Measurements from ENCODE around the gene RBM15B. TPM values are rescaled to one million over a fixed set of nuclear protein-coding genes. Genes with fewer than 3 reads are reported as not detected.

RBM15B gene
- polyA plus RNA-seq, 1 experiment, result 11.9 TPM

DNA sequence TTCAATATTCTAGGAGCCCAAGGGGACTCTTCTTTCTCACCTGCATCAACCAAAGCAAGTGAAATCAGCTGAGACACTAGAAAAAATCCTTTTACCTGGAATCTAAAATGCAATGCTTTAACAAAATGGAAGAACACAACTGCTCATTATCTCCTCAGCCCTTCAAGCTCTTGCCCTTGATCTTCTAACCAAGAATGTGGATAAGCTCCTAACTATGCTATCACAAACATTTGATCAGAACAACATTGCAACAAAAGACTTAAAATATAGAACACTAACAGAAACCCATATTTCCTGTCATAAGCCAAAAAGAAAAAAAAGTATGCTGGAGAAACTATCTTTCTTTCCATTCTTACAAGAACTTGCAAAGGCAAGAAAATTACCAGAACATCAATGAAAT is 12.6 kb downstream of the RBM15B start:
- Histone ChIP-seq H3K4me3 (ENCODE audit: low read depth, low read length) (no peak overlapping the region), H3K36me3 (ENCODE audit: control insufficient read depth, insufficient read depth, low read length) (peaks cover 6% of the 10 kb centered on the region), H3K27me3 (ENCODE audit: control insufficient read depth, insufficient read depth, low read length) (no peaks in the 10 kb centered on the region)
- CTCF ChIA-PET, result interaction anchor here (0.7 to 1.7 kb wide), 2 partner anchors 25 to 788 kb away, joined by 3 read pairs; no protein-coding TSS in a partner anchor
- POLR2A ChIA-PET, result no interaction called here
- TF ChIP-seq, protein P1, sequence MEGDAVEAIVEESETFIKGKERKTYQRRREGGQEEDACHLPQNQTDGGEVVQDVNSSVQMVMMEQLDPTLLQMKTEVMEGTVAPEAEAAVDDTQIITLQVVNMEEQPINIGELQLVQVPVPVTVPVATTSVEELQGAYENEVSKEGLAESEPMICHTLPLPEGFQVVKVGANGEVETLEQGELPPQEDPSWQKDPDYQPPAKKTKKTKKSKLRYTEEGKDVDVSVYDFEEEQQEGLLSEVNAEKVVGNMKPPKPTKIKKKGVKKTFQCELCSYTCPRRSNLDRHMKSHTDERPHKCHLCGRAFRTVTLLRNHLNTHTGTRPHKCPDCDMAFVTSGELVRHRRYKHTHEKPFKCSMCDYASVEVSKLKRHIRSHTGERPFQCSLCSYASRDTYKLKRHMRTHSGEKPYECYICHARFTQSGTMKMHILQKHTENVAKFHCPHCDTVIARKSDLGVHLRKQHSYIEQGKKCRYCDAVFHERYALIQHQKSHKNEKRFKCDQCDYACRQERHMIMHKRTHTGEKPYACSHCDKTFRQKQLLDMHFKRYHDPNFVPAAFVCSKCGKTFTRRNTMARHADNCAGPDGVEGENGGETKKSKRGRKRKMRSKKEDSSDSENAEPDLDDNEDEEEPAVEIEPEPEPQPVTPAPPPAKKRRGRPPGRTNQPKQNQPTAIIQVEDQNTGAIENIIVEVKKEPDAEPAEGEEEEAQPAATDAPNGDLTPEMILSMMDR (IDR thresholded peaks at IDR 0.05; ENCODE audit: insufficient read depth, low read depth, low read length), result no peak
- DNase-seq (ENCODE audit: low read depth), result no peak

- TF ChIP-seq, protein P1 (IDR thresholded peaks at IDR 0.05; ENCODE audit: insufficient read depth, low read depth, low read length), result no peak
- no peak overlapping the region for H3K4me3 ChIP-seq (ENCODE audit: low read depth, low read length)
- H3K27me3 ChIP-seq (ENCODE audit: control insufficient read depth, insufficient read depth, low read length), result no peaks in the 10 kb centered on the region
- DNase-seq (ENCODE audit: low read depth), result no peak
- POLR2A ChIA-PET, result no interaction called here
- peaks cover 2% of the 10 kb centered on the region; the same call in 1 of the 2 replicates for H3K36me3 ChIP-seq (ENCODE audit: control insufficient read depth, insufficient read depth, low read length)
- CTCF ChIA-PET, result interaction anchor here (1.1 kb wide), 1 partner anchor 19 kb away, joined by 3 read pairs; no protein-coding TSS in a partner anchor
These were observed 16.9 kb downstream of the RBM15B start for GRCh38 chr3:51408021-51408420.

- CTCF ChIA-PET, result interaction anchor here (0.5 to 0.8 kb wide), 2 partner anchors 10 to 1102 kb away, joined by 3 read pairs; no protein-coding TSS in a partner anchor
- Histone ChIP-seq H3K36me3 (ENCODE audit: control insufficient read depth, insufficient read depth, low read length) (peaks cover 4% of the 10 kb centered on the region), H3K4me3 (ENCODE audit: low read depth, low read length) (no peak overlapping the region), H3K27me3 (ENCODE audit: control insufficient read depth, insufficient read depth, low read length) (no peaks in the 10 kb centered on the region)
- POLR2A ChIA-PET, result no interaction called here
- DNase-seq (ENCODE audit: low read depth), result no peak
- TF ChIP-seq, protein P1 (IDR thresholded peaks at IDR 0.05; ENCODE audit: insufficient read depth, low read depth, low read length), result no peak
These were observed 17.7 kb downstream of the RBM15B start for GRCh38 chr3:51408813-51409212.

DNA sequence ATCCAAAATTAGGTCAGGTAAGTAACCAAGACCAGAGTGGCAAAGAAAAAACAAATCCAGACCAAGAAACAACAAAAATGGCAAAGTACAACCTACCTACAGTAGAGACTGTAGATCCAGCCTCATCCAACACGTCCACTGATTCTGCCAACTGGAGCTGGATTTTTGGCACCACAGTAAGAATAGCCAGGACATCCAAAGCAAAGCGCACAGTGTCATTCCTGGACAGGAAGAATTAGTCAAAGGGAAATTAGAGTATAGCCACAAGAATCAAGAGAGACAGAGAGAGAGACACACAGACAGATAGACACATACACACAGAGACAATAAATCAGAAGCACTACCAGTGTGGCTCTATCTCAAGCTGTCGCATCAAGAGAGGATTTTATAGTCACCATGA is 31.1 kb downstream of the RBM15B start:
- POLR2A ChIA-PET, result no interaction called here
- TF ChIP-seq, protein P1 (IDR thresholded peaks at IDR 0.05; ENCODE audit: insufficient read depth, low read depth, low read length), result no peak

GRCh38 chr3:51426921-51427320 is 35.8 kb downstream of the RBM15B start:
- DNase-seq (ENCODE audit: low read depth), result no peak
- no peak overlapping the region for H3K4me3 ChIP-seq (ENCODE audit: low read depth, low read length)
- ChIA-PET CTCF (interaction anchor here (0.6 kb wide), 1 partner anchor 19 kb away, joined by 3 read pairs; no protein-coding TSS in a partner anchor), POLR2A (no interaction called here)
- TF ChIP-seq, protein P1 (IDR thresholded peaks at IDR 0.05; ENCODE audit: insufficient read depth, low read depth, low read length), result no peak
- no peaks in the 10 kb centered on the region for H3K27me3 ChIP-seq (ENCODE audit: control insufficient read depth, insufficient read depth, low read length)
- peaks cover 4% of the 10 kb centered on the region; the same call in 1 of the 2 replicates for H3K36me3 ChIP-seq (ENCODE audit: control insufficient read depth, insufficient read depth, low read length)

More for the DNA sequence above, 31.1 kb downstream of the RBM15B start:
- no peak overlapping the region for H3K4me3 ChIP-seq (ENCODE audit: low read depth, low read length)
- no peaks in the 10 kb centered on the region for H3K27me3 ChIP-seq (ENCODE audit: control insufficient read depth, insufficient read depth, low read length)
- no peak for DNase-seq (ENCODE audit: low read depth)
- H3K36me3 ChIP-seq (ENCODE audit: control insufficient read depth, insufficient read depth, low read length), result peaks cover 5% of the 10 kb centered on the region
- CTCF ChIA-PET, result interaction anchor here (0.7 to 4.7 kb wide), 3 partner anchors 12 to 786 kb away, joined by 3 to 17 read pairs (median 3); no protein-coding TSS in a partner anchor

All from BJ (cell line).